ENCODE measurements around the gene ITGBL1.

The ITGBL1 gene

GRCh38 chr13:101611491-101612475, 159.3 kb downstream of the ITGBL1 start:
- no peak for DNase-seq (ENCODE audit: low read depth)
- no peak overlapping the region for H3K4me3 ChIP-seq (ENCODE audit: low read depth, low read length)
- TF ChIP-seq MAX (IDR thresholded peaks at IDR 0.05; ENCODE audit: low read depth, low read length) = no peak
- TF ChIP-seq CTCF (IDR thresholded peaks at IDR 0.05; ENCODE audit: low read depth, low read length) = no peak
- no peak for TF ChIP-seq POLR2A (IDR thresholded peaks at IDR 0.05; ENCODE audit: extremely low read depth, insufficient read length)
- TF ChIP-seq MYC (IDR thresholded peaks at IDR 0.05; ENCODE audit: low read depth, low read length) = no peak

GRCh38 chr13:101612735-101613134, 160.3 kb downstream of the ITGBL1 start:
- TF ChIP-seq MAX (IDR thresholded peaks at IDR 0.05; ENCODE audit: low read depth, low read length) (no peak), MYC (IDR thresholded peaks at IDR 0.05; ENCODE audit: low read depth, low read length) (no peak), CTCF (IDR thresholded peaks at IDR 0.05; ENCODE audit: low read depth, low read length) (no peak), POLR2A (IDR thresholded peaks at IDR 0.05; ENCODE audit: extremely low read depth, insufficient read length) (no peak)
- no peak overlapping the region for H3K4me3 ChIP-seq (ENCODE audit: low read depth, low read length)
- no peak for DNase-seq (ENCODE audit: low read depth)

- no peak overlapping the region for H3K4me3 ChIP-seq (ENCODE audit: low read depth, low read length)
- DNase-seq (ENCODE audit: low read depth) = no peak
- TF ChIP-seq MYC (IDR thresholded peaks at IDR 0.05; ENCODE audit: low read depth, low read length) = no peak
- no peak for TF ChIP-seq CTCF (IDR thresholded peaks at IDR 0.05; ENCODE audit: low read depth, low read length)
- TF ChIP-seq MAX (IDR thresholded peaks at IDR 0.05; ENCODE audit: low read depth, low read length) = no peak
- no peak for TF ChIP-seq POLR2A (IDR thresholded peaks at IDR 0.05; ENCODE audit: extremely low read depth, insufficient read length)
Measured at GRCh38 chr13:101614491-101614890, 162.0 kb downstream of the ITGBL1 start.

GRCh38 chr13:101618440-101619187, 166.1 kb downstream of the ITGBL1 start:
- DNase-seq (ENCODE audit: low read depth) = no peak
- H3K4me3 ChIP-seq (ENCODE audit: low read depth, low read length) = no peak overlapping the region
- TF ChIP-seq POLR2A (IDR thresholded peaks at IDR 0.05; ENCODE audit: extremely low read depth, insufficient read length) (no peak), MAX (IDR thresholded peaks at IDR 0.05; ENCODE audit: low read depth, low read length) (no peak), CTCF (IDR thresholded peaks at IDR 0.05; ENCODE audit: low read depth, low read length) (no peak), MYC (IDR thresholded peaks at IDR 0.05; ENCODE audit: low read depth, low read length) (no peak)

GRCh38 chr13:101621099-101621498, 168.6 kb downstream of the ITGBL1 start:
- TF ChIP-seq MYC (IDR thresholded peaks at IDR 0.05; ENCODE audit: low read depth, low read length) (no peak), CTCF (IDR thresholded peaks at IDR 0.05; ENCODE audit: low read depth, low read length) (no peak)
- no peak overlapping the region for H3K4me3 ChIP-seq (ENCODE audit: low read depth, low read length)
- DNase-seq (ENCODE audit: low read depth) = no peak
